Measurements from ENCODE around the gene SLC6A7. TPM values are rescaled to one million over a fixed set of nuclear protein-coding genes. Genes with fewer than 3 reads are reported as not detected.

The SLC6A7 gene
- total RNA-seq, 1 experiment from 2014 or later = not detected

GRCh38 chr5:150160448-150161081 is 29.3 kb upstream of the SLC6A7 start:
- no TSS peak for BruUV-seq (replicated peaks)
- peaks cover 26% of the 10 kb centered on the region for H3K4me1 Mint-ChIP-seq (ENCODE audit: low read depth, unreplicated experiment)

GRCh38 chr5:150161242-150162141 is 28.4 kb upstream of the SLC6A7 start:
- peak; percentile 96 for TF ChIP-seq CTCF (IDR thresholded peaks at IDR 0.05; ENCODE audit: unreplicated experiment)
- Mint-ChIP-seq H3K4me1 (ENCODE audit: low read depth, unreplicated experiment) (peaks cover 26% of the 10 kb centered on the region), H3K36me3 (ENCODE audit: insufficient read depth, unreplicated experiment) (no peaks in the 10 kb centered on the region), H3K27ac (ENCODE audit: unreplicated experiment) (no peak overlapping the region), H3K27me3 (ENCODE audit: unreplicated experiment) (peaks cover 17% of the 10 kb centered on the region), H3K9me3 (ENCODE audit: low read depth, unreplicated experiment) (no peaks in the 10 kb centered on the region), H3K4me3 (ENCODE audit: low read depth, unreplicated experiment) (no peak overlapping the region)
- CTCF ChIA-PET = interaction anchor here (0.5 to 1.3 kb wide), 4 partner anchors 54 to 65 kb away, joined by 3 to 7 read pairs (median 6); no protein-coding TSS in a partner anchor
- intact Hi-C loops (cut with micrococcal nuclease; ENCODE audit: unreplicated experiment) = loop anchor here (1.0 kb wide), 3 partner anchors 57 to 275 kb away; no protein-coding TSS in a partner anchor
- BruUV-seq (replicated peaks) = no TSS peak
- peak; percentile 97 for DNase-seq

More at GRCh38 chr5:150160448-150161081, 29.3 kb upstream of the SLC6A7 start:
- no peak for TF ChIP-seq CTCF (IDR thresholded peaks at IDR 0.05; ENCODE audit: unreplicated experiment)
- CTCF ChIA-PET = no interaction called here
- no peaks in the 10 kb centered on the region for H3K9me3 Mint-ChIP-seq (ENCODE audit: low read depth, unreplicated experiment)
- intact Hi-C loops (cut with micrococcal nuclease; ENCODE audit: unreplicated experiment) = loop anchor here (1.0 kb wide), 3 partner anchors 58 to 276 kb away; no protein-coding TSS in a partner anchor
- no peaks in the 10 kb centered on the region for H3K36me3 Mint-ChIP-seq (ENCODE audit: insufficient read depth, unreplicated experiment)
- no peak overlapping the region for H3K27ac Mint-ChIP-seq (ENCODE audit: unreplicated experiment)
- peaks cover 26% of the 10 kb centered on the region for H3K27me3 Mint-ChIP-seq (ENCODE audit: unreplicated experiment)
- H3K4me3 Mint-ChIP-seq (ENCODE audit: low read depth, unreplicated experiment) = no peak overlapping the region
- DNase-seq = no peak

- no peak for DNase-seq
Measured at GRCh38 chr5:150162142-150162513, 27.7 kb upstream of the SLC6A7 start.

More at GRCh38 chr5:150162142-150162513, 27.7 kb upstream of the SLC6A7 start:
- no peak overlapping the region for H3K27ac Mint-ChIP-seq (ENCODE audit: unreplicated experiment)
- H3K4me3 Mint-ChIP-seq (ENCODE audit: low read depth, unreplicated experiment) = no peak overlapping the region
- no TSS peak for BruUV-seq (replicated peaks)
- no peak for TF ChIP-seq CTCF (IDR thresholded peaks at IDR 0.05; ENCODE audit: unreplicated experiment)
- peaks cover 26% of the 10 kb centered on the region for H3K4me1 Mint-ChIP-seq (ENCODE audit: low read depth, unreplicated experiment)
- H3K36me3 Mint-ChIP-seq (ENCODE audit: insufficient read depth, unreplicated experiment) = no peaks in the 10 kb centered on the region
- no peaks in the 10 kb centered on the region for H3K9me3 Mint-ChIP-seq (ENCODE audit: low read depth, unreplicated experiment)
- peaks cover 11% of the 10 kb centered on the region for H3K27me3 Mint-ChIP-seq (ENCODE audit: unreplicated experiment)
- CTCF ChIA-PET = interaction anchor here (1.2 to 1.3 kb wide), 2 partner anchors 54 to 56 kb away, joined by 7 read pairs; no protein-coding TSS in a partner anchor
- intact Hi-C loops (cut with micrococcal nuclease; ENCODE audit: unreplicated experiment) = no loop called here
